HL-60 (cell line): ENCODE measurements around the gene WWC1.

Source experiments
- DNase-seq, 2 experiments: peaks; one replicate each; pipeline ENCODE4 v3.0.0-alpha.2; 2010 to 2020; ENCODE audit warnings: low read depth in 1 of 2, low spot score in 1 of 2
- H3K27ac ChIP-seq: fragments of 250-450 bp; sonication (Bioruptor Pico); replicated peaks from 2 replicates; pipeline ENCODE4 v1.5.1; 2020; ENCODE audit warnings: mild to moderate bottlenecking, moderate library complexity
- H3K27me3 ChIP-seq: fragments of 250-450 bp; sonication (Bioruptor Pico); 2 replicates; pipeline ENCODE4 v1.5.1; 2021; ENCODE audit warnings: mild to moderate bottlenecking, moderate library complexity; ENCODE audit not compliant: insufficient read depth, poor library complexity, severe bottlenecking
- H3K4me3 ChIP-seq: replicated peaks from 2 replicates; pipeline ENCODE4 v1.5.1; 2011; ENCODE audit warnings: mild to moderate bottlenecking, control low read depth, low read length; ENCODE audit not compliant: insufficient read depth
- GABPA ChIP-seq: IDR thresholded peaks from 2 replicates; pipeline ENCODE4 v1.6.1; 2012; ENCODE audit warnings: low read depth
- POLR2AphosphoS5 ChIP-seq: IDR thresholded peaks from 2 replicates; pipeline ENCODE4 v1.6.1; 2012; ENCODE audit warnings: low read depth
- SPI1 ChIP-seq: IDR thresholded peaks from 2 replicates; pipeline ENCODE4 v1.6.1; 2012; ENCODE audit warnings: low read depth, mild to moderate bottlenecking, borderline replicate concordance
- TF ChIP-seq, protein P1 (sequence below): IDR thresholded peaks from 2 replicates; pipeline ENCODE4 v1.6.1; 2012; ENCODE audit warnings: low read depth; ENCODE audit not compliant: insufficient replicate concordance
- TF ChIP-seq, protein P2 (sequence below): IDR thresholded peaks from one replicate; pipeline ENCODE4 v1.5.1; 2011; ENCODE audit warnings: low read length, control low read depth, inconsistent platforms; ENCODE audit not compliant: insufficient read depth

Gene WWC1

DNA sequence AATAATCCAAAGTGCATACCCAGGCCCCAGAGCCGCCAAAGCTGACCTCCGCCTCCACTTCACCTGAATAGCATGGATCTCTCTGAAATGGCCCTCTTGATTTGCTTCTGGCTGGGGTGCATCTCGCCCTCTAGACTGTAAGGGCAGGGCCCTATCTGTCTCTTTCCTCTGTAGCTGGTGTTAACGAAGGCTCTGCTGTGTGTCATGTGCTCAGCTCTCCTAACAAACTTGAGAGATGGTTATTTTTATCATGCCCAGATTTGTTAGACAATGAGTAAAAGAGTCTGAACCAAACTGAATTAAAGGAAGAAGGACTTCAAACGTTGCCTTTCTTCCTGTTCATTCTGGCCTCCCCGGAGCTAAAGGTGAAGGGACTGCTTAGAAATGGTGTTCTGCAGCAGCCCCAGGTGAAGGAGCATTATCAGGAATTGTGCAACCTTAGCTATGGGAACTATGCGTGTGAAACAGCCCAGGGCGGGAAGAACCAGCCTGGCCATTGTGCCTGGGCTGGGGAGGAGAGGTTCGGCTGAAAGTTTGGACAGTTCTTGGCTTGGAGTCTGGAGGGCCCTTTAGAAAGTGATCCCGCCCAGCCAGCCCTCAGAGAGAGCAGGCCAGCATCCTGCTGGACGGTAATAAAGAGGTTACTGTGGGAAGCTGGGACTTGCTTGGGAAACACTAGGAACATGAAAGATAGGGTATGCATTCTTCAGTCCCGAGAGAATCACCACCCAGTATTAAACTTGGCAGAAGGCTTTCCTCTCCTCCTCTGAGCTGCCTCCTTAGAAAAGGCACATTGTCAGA lies 73.5 kb downstream of the WWC1 start:
- no peak for DNase-seq
- H3K4me3 ChIP-seq = no peak overlapping the region
- H3K27ac ChIP-seq = no peak overlapping the region
- TF ChIP-seq, protein P1, sequence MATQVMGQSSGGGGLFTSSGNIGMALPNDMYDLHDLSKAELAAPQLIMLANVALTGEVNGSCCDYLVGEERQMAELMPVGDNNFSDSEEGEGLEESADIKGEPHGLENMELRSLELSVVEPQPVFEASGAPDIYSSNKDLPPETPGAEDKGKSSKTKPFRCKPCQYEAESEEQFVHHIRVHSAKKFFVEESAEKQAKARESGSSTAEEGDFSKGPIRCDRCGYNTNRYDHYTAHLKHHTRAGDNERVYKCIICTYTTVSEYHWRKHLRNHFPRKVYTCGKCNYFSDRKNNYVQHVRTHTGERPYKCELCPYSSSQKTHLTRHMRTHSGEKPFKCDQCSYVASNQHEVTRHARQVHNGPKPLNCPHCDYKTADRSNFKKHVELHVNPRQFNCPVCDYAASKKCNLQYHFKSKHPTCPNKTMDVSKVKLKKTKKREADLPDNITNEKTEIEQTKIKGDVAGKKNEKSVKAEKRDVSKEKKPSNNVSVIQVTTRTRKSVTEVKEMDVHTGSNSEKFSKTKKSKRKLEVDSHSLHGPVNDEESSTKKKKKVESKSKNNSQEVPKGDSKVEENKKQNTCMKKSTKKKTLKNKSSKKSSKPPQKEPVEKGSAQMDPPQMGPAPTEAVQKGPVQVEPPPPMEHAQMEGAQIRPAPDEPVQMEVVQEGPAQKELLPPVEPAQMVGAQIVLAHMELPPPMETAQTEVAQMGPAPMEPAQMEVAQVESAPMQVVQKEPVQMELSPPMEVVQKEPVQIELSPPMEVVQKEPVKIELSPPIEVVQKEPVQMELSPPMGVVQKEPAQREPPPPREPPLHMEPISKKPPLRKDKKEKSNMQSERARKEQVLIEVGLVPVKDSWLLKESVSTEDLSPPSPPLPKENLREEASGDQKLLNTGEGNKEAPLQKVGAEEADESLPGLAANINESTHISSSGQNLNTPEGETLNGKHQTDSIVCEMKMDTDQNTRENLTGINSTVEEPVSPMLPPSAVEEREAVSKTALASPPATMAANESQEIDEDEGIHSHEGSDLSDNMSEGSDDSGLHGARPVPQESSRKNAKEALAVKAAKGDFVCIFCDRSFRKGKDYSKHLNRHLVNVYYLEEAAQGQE = no peak
- TF ChIP-seq GABPA = no peak
- TF ChIP-seq POLR2AphosphoS5 = no peak
- no peak for TF ChIP-seq SPI1
- TF ChIP-seq, protein P2, sequence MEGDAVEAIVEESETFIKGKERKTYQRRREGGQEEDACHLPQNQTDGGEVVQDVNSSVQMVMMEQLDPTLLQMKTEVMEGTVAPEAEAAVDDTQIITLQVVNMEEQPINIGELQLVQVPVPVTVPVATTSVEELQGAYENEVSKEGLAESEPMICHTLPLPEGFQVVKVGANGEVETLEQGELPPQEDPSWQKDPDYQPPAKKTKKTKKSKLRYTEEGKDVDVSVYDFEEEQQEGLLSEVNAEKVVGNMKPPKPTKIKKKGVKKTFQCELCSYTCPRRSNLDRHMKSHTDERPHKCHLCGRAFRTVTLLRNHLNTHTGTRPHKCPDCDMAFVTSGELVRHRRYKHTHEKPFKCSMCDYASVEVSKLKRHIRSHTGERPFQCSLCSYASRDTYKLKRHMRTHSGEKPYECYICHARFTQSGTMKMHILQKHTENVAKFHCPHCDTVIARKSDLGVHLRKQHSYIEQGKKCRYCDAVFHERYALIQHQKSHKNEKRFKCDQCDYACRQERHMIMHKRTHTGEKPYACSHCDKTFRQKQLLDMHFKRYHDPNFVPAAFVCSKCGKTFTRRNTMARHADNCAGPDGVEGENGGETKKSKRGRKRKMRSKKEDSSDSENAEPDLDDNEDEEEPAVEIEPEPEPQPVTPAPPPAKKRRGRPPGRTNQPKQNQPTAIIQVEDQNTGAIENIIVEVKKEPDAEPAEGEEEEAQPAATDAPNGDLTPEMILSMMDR = no peak
- no peaks in the 10 kb centered on the region for H3K27me3 ChIP-seq

DNA sequence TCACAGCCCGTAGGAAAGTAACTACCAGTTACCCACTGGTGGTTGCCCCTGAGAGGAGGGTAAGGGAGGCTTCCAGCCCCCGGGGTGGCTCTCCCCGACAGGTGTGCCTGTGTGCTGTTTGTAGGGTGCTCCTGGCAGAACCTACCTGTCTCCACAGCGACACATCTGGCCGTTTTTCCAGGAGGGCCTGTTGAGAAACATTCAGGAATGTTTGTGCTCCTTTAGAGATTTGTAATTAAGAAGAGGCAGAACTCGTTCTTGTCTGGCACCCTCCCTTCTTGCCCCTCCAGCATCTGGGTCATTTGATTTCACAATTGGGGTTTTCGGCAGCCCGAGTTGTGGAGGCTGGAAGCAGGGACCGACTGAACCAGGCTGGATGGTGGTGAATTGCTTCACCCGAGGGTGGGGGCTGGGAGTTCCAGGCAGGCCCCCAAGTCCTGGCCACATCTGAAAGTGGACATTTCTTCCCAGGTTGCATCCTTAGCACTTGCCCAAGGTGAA lies 74.2 kb downstream of the WWC1 start:
- Histone ChIP-seq H3K27me3 (no peaks in the 10 kb centered on the region), H3K4me3 (no peak overlapping the region), H3K27ac (no peak overlapping the region)
- no peak for DNase-seq
- TF ChIP-seq SPI1 = no peak
- TF ChIP-seq, protein P2 = no peak
- TF ChIP-seq GABPA = no peak
- TF ChIP-seq, protein P1 = no peak
- TF ChIP-seq POLR2AphosphoS5 = no peak

DNA sequence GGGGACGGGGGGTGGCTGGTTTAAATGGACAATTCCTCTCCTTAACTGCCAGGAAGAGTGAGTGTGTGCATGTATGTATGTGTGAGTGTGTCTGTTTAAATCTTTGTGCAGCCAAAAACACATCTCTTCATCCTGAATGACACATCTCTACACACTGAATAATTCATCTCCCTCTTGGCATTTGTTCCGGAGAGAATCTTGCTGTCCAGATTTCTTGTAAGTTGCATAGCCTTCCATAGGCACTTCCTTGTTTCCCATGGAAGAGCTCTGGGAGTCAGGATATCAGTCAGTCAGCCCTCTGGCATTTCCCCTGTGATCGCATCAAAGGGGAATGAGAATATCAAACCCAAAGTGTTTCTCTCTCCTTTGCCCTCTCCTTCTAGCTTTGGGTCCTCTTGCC lies 74.7 kb downstream of the WWC1 start:
- TF ChIP-seq SPI1 (no peak), GABPA (no peak), POLR2AphosphoS5 (no peak)
- TF ChIP-seq, protein P2 = no peak
- TF ChIP-seq, protein P1 = no peak

More for the DNA sequence above, 74.7 kb downstream of the WWC1 start:
- Histone ChIP-seq H3K27me3 (no peaks in the 10 kb centered on the region), H3K4me3 (no peak overlapping the region), H3K27ac (no peak overlapping the region)
- no peak for DNase-seq
